ENCODE data around the gene TMEM225B. TPM values are rescaled to one million over a fixed set of nuclear protein-coding genes. Genes with fewer than 3 reads are reported as not detected.
A peak's percentile ranks its signal among the peaks of the same experiment; 100 is the strongest.
"Not testable (repeated sequence)": the region's sequence is repeated elsewhere in the genome, so short reads cannot be mapped to it uniquely, and the experiment has no call there.

TMEM225B gene, protein sequence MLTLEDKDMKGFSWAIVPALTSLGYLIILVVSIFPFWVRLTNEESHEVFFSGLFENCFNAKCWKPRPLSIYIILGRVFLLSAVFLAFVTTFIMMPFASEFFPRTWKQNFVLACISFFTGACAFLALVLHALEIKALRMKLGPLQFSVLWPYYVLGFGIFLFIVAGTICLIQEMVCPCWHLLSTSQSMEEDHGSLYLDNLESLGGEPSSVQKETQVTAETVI
- 1 to 10 TPM in 1 of 2 experiments, under 1 TPM in 1; 0.92 to 2.2 TPM for total RNA-seq

DNA sequence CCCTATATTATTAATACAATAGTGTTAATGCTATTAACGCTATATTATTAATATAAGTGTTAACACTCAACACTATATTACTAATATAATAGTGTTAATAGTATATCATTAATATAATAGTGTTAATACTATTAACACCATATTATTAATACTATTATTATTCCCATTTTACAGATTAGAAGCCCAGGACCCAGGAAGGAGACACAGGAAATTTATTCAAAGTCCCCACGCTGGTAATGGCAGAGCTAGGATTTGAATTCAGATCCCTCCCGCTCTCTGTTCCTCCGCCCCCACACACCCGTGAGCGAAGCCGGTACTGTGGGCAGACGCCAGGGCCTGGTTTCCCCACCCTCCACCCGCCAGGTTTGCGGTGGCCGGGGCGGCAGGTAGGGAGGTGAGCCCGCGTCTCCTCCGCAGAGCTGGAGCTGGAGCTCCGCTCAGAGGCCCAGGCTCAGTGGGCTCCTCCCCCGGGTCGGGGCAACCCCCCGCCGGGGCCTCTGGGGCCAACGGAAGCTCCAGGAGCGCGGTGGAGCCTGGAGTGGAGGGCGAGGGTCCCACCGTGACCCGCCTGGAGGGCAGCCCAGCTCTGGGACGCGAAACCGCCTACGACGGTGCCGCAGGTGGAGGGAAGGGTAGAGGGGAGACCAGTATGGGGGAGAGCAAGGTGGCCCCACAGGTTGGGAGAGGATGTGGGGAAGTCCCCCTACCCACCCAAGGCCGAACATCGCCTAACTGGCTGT lies at the start of gene TMEM225B:
Gene TMEM225B, plus strand, starts transcription at position 506 of the 740 bp plus-strand sequence. CDS start 6,122 bp downstream, outside the sequence.
- peak; percentile 25 for ATAC-seq
- intact Hi-C loops (cut with micrococcal nuclease) = no loop called here
- H3K27me3 Mint-ChIP-seq = no peaks in the 10 kb centered on the region
- H3K9me3 Mint-ChIP-seq = no peaks in the 10 kb centered on the region
- H3K4me3 Mint-ChIP-seq = no peak within 1 kb of the TSS
- no peak within 1 kb of the TSS for H3K27ac Mint-ChIP-seq
- H3K4me1 Mint-ChIP-seq (ENCODE audit: low read depth) = no peaks in the 10 kb centered on the region
- ChIA-PET POLR2A (interaction anchor here (0.7 to 1.2 kb wide), 2 partner anchors 18 to 40 kb away, joined by 3 to 4 read pairs; partner anchors contain the start of gene ZNF655), CTCF (interaction anchor here (1.1 kb wide), 1 partner anchor 18 kb away, joined by 3 read pairs; no protein-coding TSS in a partner anchor)
- no peaks in the 10 kb centered on the region for H3K36me3 Mint-ChIP-seq (ENCODE audit: low read depth)
- peak; percentile 49 for DNase-seq
- TF ChIP-seq CTCF (IDR thresholded peaks at IDR 0.05) = no peak

GRCh38 chr7:99549545-99549944 lies 48.5 kb upstream of the TMEM225B start:
- intact Hi-C loops (cut with micrococcal nuclease); CTCF ChIA-PET; H3K27me3 Mint-ChIP-seq; DNase-seq; H3K27ac Mint-ChIP-seq; POLR2A ChIA-PET; ATAC-seq; H3K9me3 Mint-ChIP-seq; H3K4me3 Mint-ChIP-seq: not testable (repeated sequence)
- Mint-ChIP-seq H3K4me1 (ENCODE audit: low read depth) (peaks cover 15% of the 10 kb centered on the region), H3K36me3 (ENCODE audit: low read depth) (peaks cover 40% of the 10 kb centered on the region)

DNA sequence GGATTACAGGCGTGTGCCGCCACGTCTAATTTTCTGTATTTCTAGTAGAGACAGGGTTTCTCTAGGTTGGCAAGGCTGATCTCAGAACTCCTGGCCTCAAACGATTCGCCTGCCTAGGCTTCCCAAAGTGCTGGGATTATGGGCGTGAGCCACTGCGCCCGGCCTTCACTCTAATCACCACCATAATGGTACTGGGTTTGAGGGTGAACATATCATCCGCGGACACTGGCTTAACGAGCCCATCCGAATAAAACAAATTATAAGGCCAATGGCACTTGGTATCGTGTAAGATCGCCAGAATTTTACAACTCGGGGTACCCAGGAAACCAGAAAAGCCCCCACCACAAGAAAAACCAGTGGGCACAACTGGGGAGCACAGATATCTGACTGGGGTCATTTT lies 46.7 kb upstream of the TMEM225B start:
- ATAC-seq (no peak), DNase-seq (no peak)
- H3K27ac Mint-ChIP-seq = peak overlapping the region; percentile 93
- H3K4me3 Mint-ChIP-seq = peak overlapping the region; percentile 90
- POLR2A ChIA-PET = no interaction called here
- peaks cover 2% of the 10 kb centered on the region for H3K9me3 Mint-ChIP-seq
- intact Hi-C loops (cut with micrococcal nuclease) = loop anchor here (10.0 kb wide), 1 partner anchor 47 kb away; the partner anchor contains the start of genes ZKSCAN5 and ZNF394
- no peak for TF ChIP-seq CTCF (IDR thresholded peaks at IDR 0.05)
- peaks cover 25% of the 10 kb centered on the region for H3K4me1 Mint-ChIP-seq (ENCODE audit: low read depth)
- CTCF ChIA-PET = interaction anchor here (1.2 kb wide), 1 partner anchor 51 kb away, joined by 3 read pairs; the partner anchor contains the start of gene ZNF394
- peaks cover 50% of the 10 kb centered on the region for H3K36me3 Mint-ChIP-seq (ENCODE audit: low read depth)
- no peaks in the 10 kb centered on the region for H3K27me3 Mint-ChIP-seq

DNA sequence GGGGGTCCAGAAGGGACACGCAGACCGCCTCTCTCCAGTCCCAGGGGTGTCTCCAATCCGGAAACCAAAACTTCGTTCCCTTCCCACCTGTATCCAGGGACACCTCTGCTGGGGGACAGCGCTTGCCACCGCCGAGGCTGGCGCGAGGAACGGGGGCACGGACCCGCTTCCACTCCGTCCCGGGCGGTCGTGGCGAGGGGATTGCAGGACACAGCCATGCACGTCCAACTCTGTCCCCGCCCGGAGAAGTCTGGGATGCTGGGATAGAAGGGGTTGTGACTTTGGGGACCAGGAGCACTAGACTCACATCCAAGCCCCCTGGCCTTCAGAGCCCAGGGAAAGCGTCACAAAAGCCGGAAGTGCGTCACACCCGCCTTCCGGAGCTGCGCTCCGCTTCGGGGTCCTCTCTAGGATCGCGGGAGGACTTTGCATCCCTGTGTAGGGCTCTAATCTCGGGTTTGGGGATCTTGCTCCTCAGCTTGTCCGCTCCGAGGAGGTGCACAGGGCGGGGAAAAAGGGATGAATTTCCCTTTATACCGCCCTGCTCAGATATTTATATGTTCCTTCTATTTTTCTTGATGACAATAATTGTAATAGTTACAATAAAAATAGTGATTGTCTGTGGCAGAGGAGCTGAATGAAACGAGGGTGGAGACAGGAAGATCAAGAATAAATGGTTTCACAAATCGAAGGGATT lies 46.2 kb upstream of the TMEM225B start, which contains the start of gene FAM200A:
Gene FAM200A, minus strand, starts transcription at position 348 of the 697 bp plus-strand sequence. CDS start 3,707 bp downstream, outside the sequence.
- Mint-ChIP-seq H3K36me3 (ENCODE audit: low read depth) (peaks cover 47% of the 10 kb centered on the region), H3K4me1 (ENCODE audit: low read depth) (peaks cover 27% of the 10 kb centered on the region), H3K27ac (peak within 1 kb of the TSS; percentile 93), H3K4me3 (peak within 1 kb of the TSS; percentile 90), H3K9me3 (peaks cover 2% of the 10 kb centered on the region), H3K27me3 (no peaks in the 10 kb centered on the region)
- POLR2A ChIA-PET = interaction anchor here (1.2 kb wide), 2 partner anchors 73 to 80 kb away, joined by 3 to 4 read pairs; no protein-coding TSS in a partner anchor
- ATAC-seq (peak; percentile 99), DNase-seq (peak; percentile 91)
- intact Hi-C loops (cut with micrococcal nuclease) = loop anchor here (10.0 kb wide), 1 partner anchor 47 kb away; the partner anchor contains the start of genes ZKSCAN5 and ZNF394
- CTCF ChIA-PET = interaction anchor here (0.9 to 1.2 kb wide), 2 partner anchors 27 to 52 kb away, joined by 3 read pairs; partner anchors contain the start of gene ZNF394
- no peak for TF ChIP-seq CTCF (IDR thresholded peaks at IDR 0.05)

- CTCF ChIA-PET = no interaction called here
- Mint-ChIP-seq H3K36me3 (ENCODE audit: low read depth) (peaks cover 48% of the 10 kb centered on the region), H3K4me1 (ENCODE audit: low read depth) (peaks cover 36% of the 10 kb centered on the region), H3K4me3 (peak overlapping the region; percentile 9), H3K27ac (peak overlapping the region; percentile 29), H3K9me3 (peaks cover 2% of the 10 kb centered on the region), H3K27me3 (no peaks in the 10 kb centered on the region)
- TF ChIP-seq CTCF (IDR thresholded peaks at IDR 0.05) = no peak
- ATAC-seq (no peak), DNase-seq (no peak)
- intact Hi-C loops (cut with micrococcal nuclease) = loop anchor here (10.0 kb wide), 1 partner anchor 48 kb away; the partner anchor contains the start of genes ZKSCAN5 and ZNF394
- POLR2A ChIA-PET = interaction anchor here (1.1 kb wide), 1 partner anchor 53 kb away, joined by 3 read pairs; the partner anchor contains the start of gene ZNF394
These were observed 45.0 kb upstream of the TMEM225B start for GRCh38 chr7:99553039-99553438.

All from activated CD8-positive, alpha-beta T cell treated with anti-CD3 and anti-CD28 coated beads for 36 hours (primary cell).